EL (cell line): ENCODE results near the gene PDE9A.

Source experiments
- DNase-seq: peaks from one replicate; pipeline ENCODE4 v3.0.0-alpha.2; 2016

PDE9A gene

DNA sequence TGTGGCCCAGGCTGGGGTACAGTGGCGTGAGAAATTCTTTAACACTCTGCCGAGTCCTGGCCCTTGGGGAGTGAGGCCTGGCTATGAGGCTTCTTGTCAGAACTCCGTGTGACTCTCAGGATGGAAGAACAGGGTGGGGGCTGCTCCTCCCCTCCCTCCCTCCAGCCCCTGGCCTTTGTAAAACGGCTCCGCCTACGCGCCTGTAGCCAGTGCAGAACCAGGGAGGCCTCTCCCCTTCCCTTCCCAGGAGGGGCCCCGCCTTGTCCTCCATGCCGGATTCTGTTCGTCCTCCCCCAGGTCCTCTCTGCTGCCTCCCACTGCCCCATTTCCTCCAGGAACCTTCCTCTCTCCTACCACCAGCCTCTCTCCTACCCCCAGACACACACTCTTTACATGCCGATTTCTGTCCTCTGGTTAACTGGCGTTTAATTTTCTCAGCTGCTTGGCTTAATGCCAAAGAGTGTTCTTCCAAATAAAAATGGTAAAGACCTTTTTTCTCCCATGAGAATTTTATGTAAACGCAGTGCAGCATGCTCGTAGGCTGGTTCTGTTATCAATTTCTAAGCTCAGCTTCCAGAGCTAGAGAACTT lies 21.0 kb downstream of the PDE9A start:
- DNase-seq, result no peak

DNA sequence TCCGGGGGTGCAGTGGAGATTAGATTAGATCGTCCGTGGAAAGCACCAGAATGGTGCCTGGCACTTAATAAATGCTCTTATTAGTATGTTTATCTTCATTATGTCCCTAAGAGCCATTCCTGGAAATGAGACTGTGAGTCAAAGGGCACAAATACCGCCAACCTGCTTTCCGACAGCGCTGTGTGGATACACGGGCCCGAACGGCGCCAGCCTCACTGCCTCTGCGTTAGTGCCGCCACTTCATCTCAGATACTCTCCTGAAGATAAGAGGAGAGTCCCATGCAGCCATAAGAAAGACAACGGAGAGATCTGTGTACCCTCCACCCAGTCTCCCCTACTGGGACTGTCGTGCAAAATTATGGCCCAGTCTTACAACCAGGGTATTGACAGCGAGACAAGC lies 22.0 kb downstream of the PDE9A start:
- no peak for DNase-seq

DNA sequence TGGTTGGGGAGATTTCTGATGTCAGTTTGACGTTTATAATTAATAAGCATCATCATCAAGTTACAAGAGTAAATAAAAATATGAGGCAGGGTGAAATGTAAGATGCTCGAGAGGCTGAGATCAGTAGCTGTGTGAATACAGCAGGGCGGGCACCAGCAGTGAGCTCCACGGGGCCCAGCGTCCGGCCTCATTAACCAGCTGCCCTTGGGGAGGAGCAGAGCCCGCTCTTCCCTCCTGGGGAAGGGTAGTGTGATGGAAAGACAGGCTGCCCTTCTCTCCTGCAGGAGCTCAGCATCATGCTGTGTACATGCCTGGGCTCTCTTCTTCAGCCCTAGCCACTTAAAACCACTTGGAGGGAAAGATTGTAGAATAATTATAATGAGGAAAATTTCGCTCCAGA lies 23.4 kb downstream of the PDE9A start:
- DNase-seq, result no peak

DNA sequence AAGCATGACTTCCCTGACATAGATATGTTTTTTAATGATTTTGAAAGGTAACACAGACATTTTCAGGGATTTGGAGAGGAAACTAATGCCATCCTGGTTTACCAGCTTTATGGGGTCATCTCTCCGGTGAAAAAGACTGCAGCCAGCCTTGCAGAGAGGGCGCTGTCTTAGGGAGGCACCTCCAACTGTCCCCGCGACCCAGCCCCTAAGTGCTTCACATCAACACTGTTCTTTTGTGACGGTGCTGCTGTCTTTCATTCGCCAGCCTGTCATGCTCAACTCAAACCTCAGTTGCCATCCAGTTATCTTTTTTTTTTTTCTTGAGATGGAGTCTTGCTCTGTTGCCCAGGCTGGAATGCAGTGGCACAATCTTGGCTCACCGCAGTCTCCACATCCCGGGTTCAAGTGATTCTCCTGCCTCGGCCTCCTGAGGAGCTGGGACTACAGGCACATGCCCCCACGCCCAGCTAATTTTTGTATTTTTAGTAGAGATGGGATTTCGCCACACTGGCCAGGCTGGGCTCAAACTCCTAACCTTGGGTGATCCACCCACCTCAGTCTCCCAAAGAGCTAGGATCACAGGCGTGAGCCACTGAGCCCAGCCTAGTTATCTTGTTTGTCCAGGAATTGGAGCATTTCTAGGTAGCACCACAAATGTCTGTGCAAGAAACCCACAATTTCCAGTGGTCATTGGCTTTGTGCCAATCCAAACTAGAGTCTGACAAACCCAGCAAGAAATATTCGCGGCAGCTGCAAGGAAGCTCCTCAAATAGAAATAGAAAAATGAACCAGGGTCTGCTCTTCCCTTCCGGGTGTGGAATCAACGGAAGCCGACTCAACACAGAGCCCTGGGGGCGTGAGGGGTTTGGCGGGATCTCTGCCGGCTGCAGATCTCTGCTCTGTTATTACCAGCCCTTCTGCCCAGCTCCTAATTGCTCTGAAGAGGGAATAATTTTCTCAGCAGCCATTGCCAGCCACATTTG lies 24.2 kb downstream of the PDE9A start:
- DNase-seq, result peak; percentile 22

DNA sequence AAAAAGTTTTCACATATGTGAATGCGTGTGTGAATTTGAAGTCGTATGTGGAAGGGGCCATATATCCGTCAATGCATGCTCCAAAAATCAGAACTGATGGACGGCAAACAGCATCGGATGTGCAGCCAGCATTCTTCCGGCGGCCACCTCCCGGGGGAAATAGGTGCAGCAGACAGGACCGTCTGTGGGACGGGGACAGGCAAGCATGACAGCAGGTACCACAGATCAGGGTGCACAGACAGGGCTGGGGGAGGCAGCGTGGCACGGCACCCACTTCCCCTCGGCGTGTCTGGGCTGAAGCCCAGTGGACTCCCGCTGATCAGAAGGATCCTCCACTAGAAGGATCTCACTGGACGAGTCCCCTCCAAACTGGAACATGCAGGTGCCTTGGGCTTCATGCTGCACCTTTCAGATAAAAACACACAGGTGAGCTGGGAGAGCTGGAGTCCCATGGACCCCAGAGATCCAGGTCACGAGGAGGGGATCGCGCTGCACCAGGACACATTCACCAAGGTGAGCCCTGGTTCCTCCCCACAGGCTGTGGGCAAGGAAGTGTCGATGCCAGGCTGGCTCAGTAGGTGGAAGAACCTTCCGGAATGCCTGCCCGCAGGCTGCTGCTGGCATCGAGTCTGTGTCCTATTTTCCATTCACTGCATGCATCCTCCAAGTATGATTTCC lies 25.3 kb downstream of the PDE9A start:
- no peak for DNase-seq

DNA sequence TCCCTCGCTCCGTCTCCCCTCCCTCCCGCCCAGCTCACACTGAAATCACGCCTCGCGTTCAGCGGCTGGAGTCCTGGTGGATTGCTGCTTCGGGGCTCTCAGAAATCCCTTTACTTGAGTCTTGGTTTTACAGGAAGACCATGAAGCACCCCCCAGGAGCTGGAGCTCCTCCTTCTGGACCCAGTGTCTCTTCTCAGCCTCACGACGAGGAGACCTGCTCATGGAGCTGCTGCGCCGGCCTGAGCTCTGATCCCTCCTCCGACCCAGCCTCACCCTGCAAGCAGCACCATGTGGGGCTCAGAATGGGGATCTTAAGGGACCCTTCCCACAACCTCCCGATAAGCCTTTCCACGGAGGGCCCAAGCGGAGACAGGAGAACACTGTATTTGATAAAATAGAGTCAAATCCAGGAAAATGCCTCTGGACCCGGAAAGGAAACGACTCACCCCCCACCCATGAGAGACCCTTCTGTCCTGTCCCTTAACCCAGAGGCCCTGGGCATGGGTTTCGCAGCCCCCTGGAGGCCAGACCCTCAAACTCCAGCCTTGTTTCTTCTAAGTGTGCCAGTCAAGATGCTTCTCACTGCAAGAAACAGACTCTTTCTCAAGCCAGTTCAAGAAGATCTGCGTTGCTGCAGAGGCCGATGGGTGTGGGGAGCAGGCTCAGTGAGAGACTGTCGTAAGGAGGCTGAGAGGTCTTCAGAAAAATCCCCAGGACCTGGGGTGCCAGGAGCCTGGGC lies 26.1 kb downstream of the PDE9A start:
- no peak for DNase-seq

DNA sequence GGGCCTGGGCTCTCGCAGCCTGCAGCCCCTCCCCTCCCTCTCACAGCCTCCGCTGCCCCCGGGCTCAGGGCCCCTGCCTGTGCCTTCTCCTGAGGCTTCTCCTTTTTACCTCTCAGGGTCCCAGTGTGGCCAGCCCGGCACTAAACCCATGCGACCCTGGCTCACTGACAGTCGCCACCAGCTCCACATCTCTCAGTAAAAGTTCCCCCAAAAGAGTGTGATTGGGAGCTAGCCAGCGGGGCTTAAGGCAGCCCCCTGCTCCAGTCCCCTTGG lies 26.6 kb downstream of the PDE9A start:
- no peak for DNase-seq

DNA sequence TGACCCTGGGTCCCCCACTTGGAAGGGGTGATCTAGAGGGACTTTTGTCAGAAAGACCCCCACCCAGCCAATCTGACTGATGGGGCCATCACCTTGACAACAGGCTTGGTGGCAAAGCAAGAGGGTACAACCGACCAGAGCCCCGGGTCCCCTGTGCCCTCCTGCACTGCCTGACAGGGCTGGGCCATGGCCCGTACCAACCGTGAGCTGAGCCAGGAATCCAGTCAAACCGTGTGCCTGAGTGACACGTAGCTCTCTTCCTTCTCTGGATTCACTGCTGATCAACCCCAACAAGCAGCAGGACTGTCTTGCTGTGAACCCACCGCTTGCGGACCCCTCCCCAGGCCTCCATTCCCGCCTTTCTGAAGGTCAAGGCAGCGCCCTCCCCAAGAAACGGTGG lies 27.0 kb downstream of the PDE9A start:
- DNase-seq, result no peak

DNA sequence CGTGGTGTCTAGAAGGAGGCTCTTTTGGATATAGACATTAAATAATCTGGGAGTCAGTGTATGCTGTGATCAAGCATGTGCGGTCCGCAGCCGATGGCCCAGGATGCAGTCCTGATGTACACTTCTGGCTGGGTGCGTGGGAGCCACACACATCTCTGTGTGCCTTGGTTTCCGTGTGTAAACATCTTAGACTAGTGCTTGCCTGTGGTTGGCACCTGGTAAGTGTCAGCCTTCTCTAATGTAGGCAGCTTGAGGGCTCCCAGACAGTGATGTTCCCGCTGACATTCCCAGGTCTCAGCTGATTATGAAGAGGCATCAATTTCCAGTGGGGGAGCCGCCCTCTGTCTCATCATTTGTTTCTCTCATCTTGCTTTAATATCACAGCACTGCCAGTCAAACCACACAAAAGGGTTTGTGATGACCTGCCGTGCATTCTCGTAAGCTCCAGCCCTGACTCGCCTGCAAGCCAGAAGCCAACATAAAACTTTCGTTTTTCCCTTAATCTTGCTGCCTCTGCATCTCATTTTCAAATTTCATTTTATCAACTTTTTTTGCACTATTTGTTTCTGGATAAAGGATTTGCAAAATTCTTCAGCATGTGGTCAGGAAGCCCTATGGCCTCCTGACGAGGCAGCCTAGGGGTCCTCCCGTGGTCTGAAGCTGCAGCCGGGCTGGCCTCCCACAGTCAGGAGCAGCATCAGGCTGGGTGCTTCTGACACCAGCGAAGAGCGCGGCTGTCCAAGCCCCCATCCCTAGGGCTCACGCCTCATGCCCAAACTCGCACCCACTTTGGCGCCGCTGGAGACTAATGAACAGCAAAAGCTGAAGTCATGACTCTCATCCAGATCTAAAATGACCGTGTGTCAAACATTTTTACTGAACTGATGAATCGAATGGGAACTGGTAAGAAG lies 28.1 kb downstream of the PDE9A start:
- DNase-seq, result no peak

DNA sequence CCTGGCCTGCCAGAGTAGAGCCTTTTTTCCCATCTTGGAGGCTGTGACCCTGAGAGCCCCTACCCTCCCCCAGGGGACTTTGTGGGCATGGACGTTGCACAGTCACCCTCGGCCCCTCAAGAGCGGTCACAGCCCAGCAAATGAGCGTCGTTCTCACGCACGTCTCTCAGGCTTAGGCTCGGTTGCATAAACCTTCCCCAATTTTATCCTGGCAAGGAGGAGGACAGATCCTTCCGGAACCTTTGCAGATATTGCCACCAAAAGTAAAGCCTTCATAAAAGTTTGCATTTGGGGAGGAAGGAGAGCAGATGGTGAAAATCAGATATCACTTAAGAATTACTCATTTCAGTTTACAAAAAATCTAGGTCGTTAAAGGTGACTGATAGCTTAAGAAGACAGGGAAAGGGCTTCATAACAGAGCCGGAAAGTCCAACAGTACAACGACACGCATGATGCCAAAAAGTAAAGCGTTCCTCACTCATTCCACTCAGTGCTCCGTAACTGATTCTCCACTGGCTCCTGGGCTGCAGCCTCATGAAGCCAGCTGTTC lies 29.3 kb downstream of the PDE9A start:
- no peak for DNase-seq

DNA sequence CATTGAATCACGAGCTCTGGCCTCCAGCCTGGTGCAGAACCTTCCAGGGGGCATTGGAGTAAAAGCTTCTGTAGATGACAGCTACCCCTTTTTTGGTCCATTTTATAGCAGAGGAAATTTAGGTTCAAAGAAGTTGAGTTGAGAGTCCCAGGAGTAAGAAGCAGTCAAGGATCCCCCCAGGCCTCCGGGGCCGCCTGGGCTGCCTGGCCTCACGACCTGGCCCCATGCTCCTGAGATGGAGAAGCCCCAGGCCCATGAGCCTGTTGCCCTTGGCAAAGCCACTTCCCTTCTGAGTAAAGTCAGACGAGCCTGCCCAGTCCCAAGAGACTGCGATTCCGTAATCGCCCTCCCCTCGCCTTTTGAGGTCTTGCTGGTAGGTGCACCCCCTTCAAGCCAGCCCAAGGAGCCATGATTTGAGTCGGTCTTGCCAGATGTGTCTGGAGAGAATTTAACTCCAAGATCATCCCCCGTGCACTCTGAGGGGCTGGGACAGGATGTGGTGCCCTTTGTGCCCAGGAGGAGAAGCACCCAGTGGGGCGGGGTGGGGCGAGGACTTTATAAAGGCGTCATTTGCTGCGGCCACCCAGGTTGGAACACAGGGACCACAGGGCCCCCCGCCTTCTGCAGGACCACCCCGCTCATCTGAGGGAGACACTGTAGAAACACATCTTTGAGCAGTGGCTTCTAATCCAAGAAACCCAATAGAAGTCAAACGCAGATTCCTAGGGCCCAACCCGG lies 30.1 kb downstream of the PDE9A start:
- no peak for DNase-seq

DNA sequence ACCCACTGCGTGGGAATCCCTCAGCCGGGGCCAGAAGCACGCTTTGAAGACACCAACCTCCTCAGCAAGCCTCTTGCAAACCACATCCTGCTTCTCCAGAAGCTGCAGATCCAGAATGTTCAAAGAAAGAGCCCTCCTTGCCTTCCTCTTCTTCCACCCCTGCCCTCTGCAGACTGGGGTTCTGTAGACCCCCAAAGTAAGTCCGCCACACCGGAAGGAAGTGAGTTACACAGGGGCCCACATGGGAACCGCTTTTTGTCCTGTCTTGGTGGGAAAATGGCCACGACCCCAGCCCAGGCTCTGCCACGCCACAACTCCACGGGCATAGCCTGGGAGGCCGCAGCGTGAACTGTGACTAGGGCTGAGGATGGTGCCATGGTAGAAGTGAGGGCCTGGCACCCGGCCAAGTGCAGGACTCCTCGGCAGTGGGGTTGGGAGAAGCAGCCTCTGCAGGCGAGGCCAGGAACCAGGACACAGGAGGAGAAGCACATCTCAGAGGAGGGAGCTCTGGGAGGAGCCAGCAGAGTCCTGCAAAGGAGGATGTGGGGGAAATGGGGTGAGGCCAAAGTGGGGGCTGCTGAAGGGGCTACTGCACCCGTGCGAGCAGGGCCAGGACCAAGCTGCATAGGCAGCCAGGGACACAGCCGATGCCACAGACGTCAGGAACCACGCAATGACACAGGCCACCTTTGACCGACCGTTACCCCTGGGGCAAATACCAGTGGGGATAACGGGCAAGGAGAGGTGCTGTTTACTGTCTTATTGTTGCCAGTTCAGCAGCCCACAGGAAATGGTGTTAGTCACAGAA lies 30.9 kb downstream of the PDE9A start:
- DNase-seq, result no peak

DNA sequence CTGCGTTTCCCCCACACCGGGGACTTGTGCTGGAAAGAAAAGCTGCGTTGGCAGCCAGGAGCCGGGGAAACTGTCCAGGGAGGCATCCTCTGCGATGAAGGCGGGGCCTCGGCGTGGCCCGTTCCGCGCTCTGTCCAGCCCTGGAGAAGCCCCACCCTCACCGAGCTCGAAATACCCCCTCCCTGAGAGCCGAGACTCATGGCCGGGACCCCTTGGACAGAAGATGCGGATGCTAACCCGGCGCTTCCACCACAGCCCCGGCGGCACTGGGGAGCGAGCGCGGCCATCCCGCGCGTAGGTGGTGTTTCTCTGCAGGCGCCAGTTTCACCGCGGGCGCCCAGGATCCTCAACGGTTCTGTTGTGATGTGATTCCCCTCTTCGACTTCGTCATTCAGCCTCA lies 31.6 kb downstream of the PDE9A start:
- DNase-seq, result no peak

DNA sequence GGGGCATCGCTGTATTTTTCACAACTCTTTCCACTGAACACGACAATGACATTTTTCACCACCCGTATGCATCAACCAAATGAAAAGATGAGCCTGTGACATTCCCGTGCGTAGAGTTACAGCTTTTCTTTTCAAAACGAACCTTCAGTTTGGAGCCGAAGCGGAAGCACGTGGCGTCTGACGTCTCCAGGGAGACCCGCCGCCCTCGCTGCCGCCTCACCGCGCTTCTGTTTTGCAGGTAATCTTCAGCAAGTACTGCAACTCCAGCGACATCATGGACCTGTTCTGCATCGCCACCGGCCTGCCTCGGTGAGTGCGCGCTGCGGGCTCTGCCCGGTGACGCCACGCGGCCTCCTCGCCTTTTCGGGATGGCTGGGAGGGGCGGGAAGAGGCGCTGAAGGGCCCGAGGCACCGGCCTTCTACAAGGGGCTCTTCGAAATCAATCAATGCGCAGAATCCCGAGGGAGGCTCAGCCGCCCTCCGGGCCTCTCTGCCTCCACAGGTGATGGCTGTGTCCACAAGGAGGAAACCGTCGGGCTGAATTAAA lies 32.6 kb downstream of the PDE9A start:
- DNase-seq, result no peak

DNA sequence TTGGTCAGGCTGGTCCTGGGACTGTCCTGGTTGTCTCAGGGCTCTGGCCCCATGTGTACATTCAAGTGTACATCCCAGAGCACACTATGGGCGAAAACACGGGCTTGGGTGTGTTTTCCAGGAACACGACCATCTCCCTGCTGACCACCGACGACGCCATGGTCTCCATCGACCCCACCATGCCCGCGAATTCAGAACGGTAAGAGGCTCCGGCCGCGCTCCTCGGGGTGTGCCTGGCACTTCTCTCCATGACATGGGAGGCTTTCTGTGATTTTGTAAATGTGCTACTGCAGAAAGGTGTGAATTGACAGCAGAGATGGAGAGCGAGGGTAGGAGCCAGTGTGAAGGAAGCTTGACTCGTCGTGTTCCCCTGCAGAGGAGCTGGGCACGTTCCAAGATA lies 34.4 kb downstream of the PDE9A start:
- no peak for DNase-seq

DNA sequence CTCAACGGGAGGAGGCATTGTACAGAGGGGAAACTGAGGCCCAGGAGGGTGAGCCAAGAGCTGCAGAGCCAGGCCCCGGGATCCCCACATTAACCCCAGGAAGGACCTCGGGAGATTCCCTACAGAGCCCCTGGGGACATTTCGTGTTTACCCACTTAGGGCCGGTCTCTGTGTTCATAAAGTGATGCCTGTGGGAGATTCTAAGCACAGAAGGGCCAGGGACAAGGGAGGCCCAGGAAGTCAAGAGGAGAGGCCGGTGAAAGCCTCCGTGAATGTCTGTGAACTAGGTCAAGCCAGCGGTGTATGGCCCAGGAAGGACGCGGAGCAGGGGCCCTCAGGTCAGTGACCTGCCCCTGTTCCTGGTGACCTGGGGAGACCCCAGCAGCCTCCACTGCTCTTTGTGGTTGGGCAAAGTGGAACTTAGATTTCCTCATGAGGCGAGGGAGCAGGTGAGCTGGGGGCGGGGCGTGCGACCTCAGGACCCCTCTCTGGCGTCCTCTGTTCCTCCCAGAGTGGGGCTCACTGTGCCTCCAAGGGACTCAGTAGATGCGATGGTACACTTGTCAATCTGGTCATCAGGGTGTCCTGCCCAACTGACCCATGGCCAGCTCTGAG lies 34.9 kb downstream of the PDE9A start:
- DNase-seq, result no peak

DNA sequence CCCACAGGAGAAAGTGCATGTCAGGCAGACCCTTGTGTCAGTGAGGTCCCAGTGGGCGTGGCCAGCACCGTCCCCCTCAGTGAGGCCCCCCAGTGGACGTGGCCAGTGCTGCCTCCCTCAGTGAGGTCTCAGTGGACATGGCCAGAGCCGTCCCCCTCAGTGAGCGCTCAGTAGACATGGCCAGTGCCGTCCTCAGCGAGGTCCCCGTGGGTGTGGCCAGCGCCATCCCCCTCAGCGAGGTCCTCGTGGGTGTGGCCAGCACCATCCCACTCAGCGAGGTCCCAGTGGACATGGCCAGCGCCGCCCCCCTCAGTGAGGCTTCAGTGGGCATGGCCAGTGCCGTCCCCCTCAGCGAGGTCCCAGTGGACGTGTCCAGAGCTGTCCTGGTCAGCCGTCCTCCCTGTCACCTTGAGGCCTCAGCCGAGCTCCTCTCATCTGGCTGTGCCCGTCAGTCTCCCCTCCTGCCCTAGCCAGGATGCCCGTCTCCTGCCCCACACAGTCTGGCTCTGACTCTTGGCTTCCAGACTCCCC lies 35.5 kb downstream of the PDE9A start:
- DNase-seq, result no peak

DNA sequence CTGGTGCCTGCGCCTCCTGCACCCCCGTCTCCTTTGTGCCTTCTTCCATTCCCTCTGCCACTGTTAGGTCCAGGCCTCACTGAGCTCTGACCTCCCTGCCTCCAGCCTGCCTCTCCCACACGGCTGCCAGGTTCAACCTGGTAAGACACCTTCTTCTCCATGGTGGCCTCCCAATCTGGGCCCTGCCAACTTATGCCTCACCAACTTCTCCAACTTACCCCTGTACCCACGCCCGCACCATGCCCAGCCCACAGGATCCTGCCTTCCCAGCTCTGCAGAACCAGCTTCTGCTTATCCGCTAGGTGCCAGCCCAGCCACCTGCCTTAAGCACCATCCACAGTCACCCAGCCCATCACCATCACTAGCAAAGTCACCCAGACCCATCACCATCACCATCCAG lies 37.2 kb downstream of the PDE9A start:
- no peak for DNase-seq

DNA sequence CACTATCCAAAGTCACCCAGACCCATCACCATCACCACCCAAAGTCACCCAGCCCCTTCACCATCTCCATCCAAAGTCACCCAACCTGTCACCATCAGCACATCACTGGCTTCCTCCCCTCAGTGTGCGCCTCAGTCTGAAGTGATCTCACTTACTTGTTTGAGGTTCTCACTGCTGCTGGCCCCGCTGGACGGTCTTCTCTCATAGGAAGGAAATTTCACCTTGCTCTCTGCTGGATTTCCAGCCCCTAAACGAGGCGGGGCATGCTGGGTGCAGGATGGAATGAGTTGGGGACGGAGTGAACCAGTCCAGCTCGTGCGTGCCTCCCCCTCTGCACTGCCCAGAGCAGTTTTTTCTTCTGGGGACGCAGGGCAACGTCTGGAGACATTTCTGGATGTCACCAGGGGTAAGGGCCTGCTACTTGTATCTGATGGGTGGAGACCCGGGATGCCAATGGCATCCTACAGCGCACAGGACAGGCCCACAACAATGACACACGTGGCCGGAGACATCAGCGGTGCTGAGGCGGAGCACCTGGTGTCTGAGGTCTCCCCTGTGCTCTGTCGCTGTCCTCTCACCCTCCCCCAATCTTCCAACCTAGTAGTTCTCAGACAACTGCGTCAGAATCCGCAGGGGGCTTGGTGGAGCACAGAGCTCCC lies 38.6 kb downstream of the PDE9A start:
- no peak for DNase-seq
